Measurements from ENCODE around the gene NPTX1. TPM values are rescaled to one million over a fixed set of nuclear protein-coding genes. Genes with fewer than 3 reads are reported as not detected.
A peak's percentile ranks its signal among the peaks of the same experiment; 100 is the strongest.

Gene NPTX1
- polyA plus RNA-seq, 2 of the 4 experiments (the other 2 are of a cell fraction) = 43.6 to 109 TPM

DNA sequence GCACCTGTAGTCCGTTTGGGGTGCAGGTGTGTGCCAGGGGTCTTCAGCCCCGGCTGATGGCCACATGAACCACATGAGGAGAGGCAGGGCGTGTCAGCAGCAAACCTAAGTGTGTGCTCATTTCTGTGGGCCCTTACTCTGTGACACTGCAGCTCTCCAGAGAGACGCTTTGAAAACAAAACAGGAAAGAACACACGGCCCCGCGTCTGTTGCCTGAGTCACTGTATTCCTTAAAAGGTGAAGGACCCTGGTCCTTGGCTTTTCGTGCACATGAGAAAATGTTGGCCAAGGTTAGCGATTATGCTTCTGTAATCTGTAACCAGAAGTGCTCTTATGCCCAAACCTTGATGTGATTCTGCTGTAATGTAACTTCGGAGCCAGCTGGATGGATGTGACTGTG, 38.9 kb downstream of the NPTX1 start (continued):
- TF ChIP-seq, protein P1, sequence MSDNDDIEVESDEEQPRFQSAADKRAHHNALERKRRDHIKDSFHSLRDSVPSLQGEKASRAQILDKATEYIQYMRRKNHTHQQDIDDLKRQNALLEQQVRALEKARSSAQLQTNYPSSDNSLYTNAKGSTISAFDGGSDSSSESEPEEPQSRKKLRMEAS (IDR thresholded peaks at IDR 0.05) = no peak
- TF ChIP-seq ZNF302 (CRISPR knock-in tag; IDR thresholded peaks at IDR 0.05) (no peak), CEBPB (IDR thresholded peaks at IDR 0.05) (no peak), KDM1A (IDR thresholded peaks at IDR 0.05; ENCODE audit: low read depth) (no peak), SMC3 (IDR thresholded peaks at IDR 0.05) (no peak), POLR2A (IDR thresholded peaks at IDR 0.05; ENCODE audit: low read length) (no peak)

DNA sequence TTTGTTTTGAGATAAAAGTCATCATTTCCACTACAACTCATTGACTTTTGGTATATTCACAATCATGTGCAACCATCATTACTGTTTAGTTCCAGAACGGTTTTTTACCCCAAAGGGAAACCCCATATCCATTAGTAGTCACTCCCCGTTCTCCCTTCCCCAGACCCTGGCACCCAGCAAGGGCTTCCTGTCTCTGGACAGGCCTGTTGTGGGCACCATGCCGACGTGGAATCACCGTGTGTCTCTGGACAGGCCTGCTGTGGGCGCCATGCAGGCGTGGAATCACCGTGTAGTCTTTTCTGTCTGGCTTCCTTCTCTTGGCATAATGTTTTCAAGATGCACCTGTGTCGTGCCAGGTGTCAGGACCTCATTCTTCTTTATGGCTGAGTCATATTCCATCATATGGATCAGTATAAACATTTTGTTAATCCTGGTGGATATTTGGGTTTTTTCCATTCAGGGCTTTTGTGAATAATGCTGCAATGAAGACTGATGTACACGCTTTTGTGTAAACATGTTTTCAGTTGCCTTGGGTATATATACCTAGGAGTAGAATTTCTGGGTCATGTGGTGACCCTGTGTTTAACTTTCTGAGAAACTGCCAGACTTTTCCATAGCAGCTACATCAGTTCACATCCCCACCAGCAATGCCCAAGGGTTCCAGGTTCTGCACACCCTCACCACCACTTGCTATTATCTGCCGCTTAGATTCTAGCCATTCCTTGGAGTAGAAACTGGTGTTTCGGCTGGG, 42.3 kb downstream of the NPTX1 start:
- Histone ChIP-seq H3K9me3 (no peaks in the 10 kb centered on the region), H3K27ac (no peak overlapping the region), H3K4me3 (no peak overlapping the region), H3K4me2 (no peak overlapping the region), H3K4me1 (no peaks in the 10 kb centered on the region)
- DNase-seq (ENCODE audit: low read depth in 1 of 2, low spot score in 1 of 2) (no peak), ATAC-seq (no peak), FAIRE-seq (no peak)
- ChIA-PET CTCF (interaction anchor here (1.1 to 2.5 kb wide), 6 partner anchors 9 to 548 kb away, joined by 3 to 8 read pairs (median 4); no protein-coding TSS in a partner anchor), POLR2A (no interaction called here)
- TF ChIP-seq SREBF2 (IDR thresholded peaks at IDR 0.05) = no peak
- TF ChIP-seq TP53 (CRISPR knock-in tag; IDR thresholded peaks at IDR 0.05) = no peak
- no peak for TF ChIP-seq HDAC2 (IDR thresholded peaks at IDR 0.05)
- no peak for TF ChIP-seq TFCP2L1 (CRISPR knock-in tag; IDR thresholded peaks at IDR 0.05)
- WGBS (ENCODE audit: missing lambda C conversion rate) = 57% methylated on average over 12 of the region's 12 CpGs

- ChIA-PET CTCF (interaction anchor here (0.9 to 2.5 kb wide), 9 partner anchors 8 to 549 kb away, joined by 3 to 8 read pairs (median 4); no protein-coding TSS in a partner anchor), POLR2A (interaction anchor here (1.1 kb wide), 1 partner anchor 22 kb away, joined by 4 read pairs; no protein-coding TSS in a partner anchor)
- FAIRE-seq = no peak
Observed at GRCh38 chr17:80432961-80433550, 43.4 kb downstream of the NPTX1 start.

DNA sequence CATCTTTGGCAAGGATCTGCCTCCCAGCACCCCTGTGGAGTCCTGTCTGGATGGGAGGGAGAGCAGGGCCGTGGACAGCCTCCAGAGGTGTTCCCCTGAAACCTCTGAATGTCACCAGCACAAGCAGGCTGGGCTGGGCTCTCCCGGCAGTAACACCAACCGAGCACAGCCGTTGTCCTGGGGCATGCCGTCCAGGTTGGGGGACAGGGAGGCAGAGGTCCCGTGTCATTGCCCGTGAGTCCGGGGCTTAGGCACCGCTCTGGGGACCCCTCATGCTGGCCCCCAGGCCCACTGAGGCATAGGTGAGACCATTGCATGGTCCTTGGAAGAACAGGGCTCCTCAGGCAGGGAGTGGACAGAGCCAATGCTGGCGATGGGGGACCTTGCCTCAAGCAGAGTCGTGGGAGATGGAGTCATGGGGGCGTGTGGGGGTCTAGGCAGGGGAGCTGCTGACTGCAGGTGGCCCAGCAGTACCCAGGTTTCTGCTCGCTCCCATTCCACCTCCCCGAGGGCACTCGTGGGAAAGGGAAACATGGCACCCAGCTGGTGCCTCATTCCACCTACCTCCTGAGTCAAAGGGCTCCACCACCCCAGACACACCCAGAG, 44.0 kb downstream of the NPTX1 start:
- ChIA-PET CTCF (interaction anchor here (0.6 to 2.5 kb wide), 12 partner anchors 9 to 769 kb away, joined by 3 to 8 read pairs (median 4); no protein-coding TSS in a partner anchor), POLR2A (interaction anchor here (1.1 kb wide), 1 partner anchor 22 kb away, joined by 4 read pairs; no protein-coding TSS in a partner anchor)
- Histone ChIP-seq H3K9me3 (no peaks in the 10 kb centered on the region), H3K27ac (no peak overlapping the region), H3K4me3 (no peak overlapping the region), H3K4me1 (no peaks in the 10 kb centered on the region), H3K4me2 (no peak overlapping the region)
- 57% methylated on average over 15 of the region's 15 CpGs for WGBS (ENCODE audit: missing lambda C conversion rate)
- FAIRE-seq = no peak
- 0 out of 6 replicates have a peak, but pooled peaks of 1 of the 2 experiments have one; percentile 7 for ATAC-seq
- no peak for TF ChIP-seq RFX5 (IDR thresholded peaks at IDR 0.05)
- no peak for TF ChIP-seq HES2 (IDR thresholded peaks at IDR 0.05)
- no peak for TF ChIP-seq SMC3 (IDR thresholded peaks at IDR 0.05)
- no peak for DNase-seq (ENCODE audit: low read depth in 1 of 2, low spot score in 1 of 2)

More at GRCh38 chr17:80432961-80433550, 43.4 kb downstream of the NPTX1 start:
- no peaks in the 10 kb centered on the region for H3K9me3 ChIP-seq
- H3K4me1 ChIP-seq = no peaks in the 10 kb centered on the region
- no peak overlapping the region for H3K4me2 ChIP-seq
- no peak for ATAC-seq
- no peak for DNase-seq (ENCODE audit: low read depth in 1 of 2, low spot score in 1 of 2)
- 73% methylated on average over 6 of the region's 6 CpGs for WGBS (ENCODE audit: missing lambda C conversion rate)
- H3K4me3 ChIP-seq = no peak overlapping the region
- TF ChIP-seq EP300 (IDR thresholded peaks at IDR 0.05) (no peak), HOXA7 (CRISPR knock-in tag; IDR thresholded peaks at IDR 0.05) (no peak), MAZ (IDR thresholded peaks at IDR 0.05; ENCODE audit: borderline replicate concordance, low read depth, low read length) (no peak), POLR2AphosphoS2 (conservative IDR thresholded peaks at IDR 0.05; ENCODE audit: low read length) (no peak), PHF8 (IDR thresholded peaks at IDR 0.05; ENCODE audit: borderline replicate concordance, low read depth) (no peak), MAFK (IDR thresholded peaks at IDR 0.05; ENCODE audit: partially characterized antibody) (no peak), NFE2L2 (conservative IDR thresholded peaks at IDR 0.05; ENCODE audit: low read length) (no peak), SREBF2 (IDR thresholded peaks at IDR 0.05) (no peak), EHMT2 (IDR thresholded peaks at IDR 0.05; ENCODE audit: low read depth) (no peak), HDAC2 (IDR thresholded peaks at IDR 0.05) (no peak), ZSCAN20 (CRISPR knock-in tag; IDR thresholded peaks at IDR 0.05) (no peak), FOSB (CRISPR knock-in tag; IDR thresholded peaks at IDR 0.05) (no peak), FOSL2 (IDR thresholded peaks at IDR 0.05) (no peak), FOSL2 (CRISPR knock-in tag; IDR thresholded peaks at IDR 0.05) (no peak), RNF2 (IDR thresholded peaks at IDR 0.05; ENCODE audit: borderline replicate concordance, low read depth) (no peak)
- TF ChIP-seq, protein P1 (IDR thresholded peaks at IDR 0.05) = no peak
- no peak overlapping the region for H3K27ac ChIP-seq
